ENCODE data around the gene NAXE.

DNA sequence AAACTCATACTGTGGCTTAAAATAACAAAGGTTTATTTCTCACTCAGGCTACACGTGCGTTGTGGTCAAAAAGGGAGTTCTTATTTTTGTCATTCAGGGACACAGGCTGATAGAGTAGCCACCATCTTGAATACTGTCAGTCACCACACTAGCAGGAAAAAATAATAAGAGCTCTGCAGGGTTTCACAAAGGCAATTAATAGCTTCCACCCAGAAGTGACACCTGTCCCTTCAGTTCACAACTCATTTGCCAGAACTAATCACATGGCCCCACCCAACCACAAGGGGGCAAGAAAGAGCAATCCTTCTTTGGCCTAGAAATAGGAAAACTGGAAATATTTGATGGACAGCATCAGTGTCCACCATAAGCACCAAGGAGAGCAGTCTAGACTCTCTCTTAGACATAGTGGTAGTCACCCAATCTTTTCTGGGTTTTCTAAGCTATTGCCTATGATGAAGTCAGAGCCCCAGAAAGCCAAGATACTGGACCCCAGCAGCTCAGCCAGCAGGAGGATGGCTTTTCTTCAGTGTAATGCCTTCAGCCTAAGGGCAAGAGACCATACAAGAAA is 35.8 kb downstream of the NAXE start:
- TF ChIP-seq GATA1 (IDR thresholded peaks at IDR 0.05; ENCODE audit: low read depth, low read length) (no peak), POLR2A (IDR thresholded peaks at IDR 0.05; ENCODE audit: low read length) (no peak)

All from erythroblast (primary cell).